NCI-H187 treated with DMSO at 0.1 percent for 48 hours (cell line): ENCODE measurements around the gene ARHGAP26.

ENCODE experiments used
- DNase-seq: peaks from one replicate; lab custom pipeline; 2025; lab: John Stamatoyannopoulos, UW

The ARHGAP26 gene

GRCh38 chr5:143040622-143041021 is 270.4 kb downstream of the ARHGAP26 start:
- no peak for DNase-seq

- DNase-seq: peak; percentile 19
Measured at GRCh38 chr5:143041461-143041860, 271.3 kb downstream of the ARHGAP26 start.

- DNase-seq: peak; percentile 4
Measured at GRCh38 chr5:143041972-143042770, 272.0 kb downstream of the ARHGAP26 start.

GRCh38 chr5:143044265-143044664 is 274.1 kb downstream of the ARHGAP26 start:
- no peak for DNase-seq

- no peak for DNase-seq
Measured at GRCh38 chr5:143045062-143045461, 274.9 kb downstream of the ARHGAP26 start.

- DNase-seq: no peak
Measured at GRCh38 chr5:143046314-143046713, 276.1 kb downstream of the ARHGAP26 start.

- DNase-seq: no peak
Measured at GRCh38 chr5:143047091-143047490, 276.9 kb downstream of the ARHGAP26 start.

GRCh38 chr5:143050183-143050582 is 280.0 kb downstream of the ARHGAP26 start:
- no peak for DNase-seq

- peak; percentile 77 for DNase-seq
Measured at GRCh38 chr5:143051244-143052058, 281.3 kb downstream of the ARHGAP26 start.

- no peak for DNase-seq
Measured at GRCh38 chr5:143052967-143053682, 282.9 kb downstream of the ARHGAP26 start.

- no peak for DNase-seq
Measured at GRCh38 chr5:143053780-143054179, 283.6 kb downstream of the ARHGAP26 start.

GRCh38 chr5:143054480-143054941 is 284.3 kb downstream of the ARHGAP26 start:
- DNase-seq: no peak

- no peak for DNase-seq
Measured at GRCh38 chr5:143055596-143056338, 285.6 kb downstream of the ARHGAP26 start.

GRCh38 chr5:143056339-143056704 is 286.1 kb downstream of the ARHGAP26 start:
- no peak for DNase-seq

- no peak for DNase-seq
Measured at GRCh38 chr5:143056792-143057579, 286.8 kb downstream of the ARHGAP26 start.

- DNase-seq: no peak
Measured at GRCh38 chr5:143057580-143057999, 287.4 kb downstream of the ARHGAP26 start.

GRCh38 chr5:143059355-143059754 is 289.2 kb downstream of the ARHGAP26 start:
- DNase-seq: no peak

GRCh38 chr5:143059976-143060765 is 290.0 kb downstream of the ARHGAP26 start:
- DNase-seq: no peak

GRCh38 chr5:143061161-143061945 is 291.2 kb downstream of the ARHGAP26 start:
- DNase-seq: no peak
